Activated CD8-positive, alpha-beta memory T cell treated with anti-CD3 and anti-CD28 coated beads, Interleukin-2, amount 50 U/mL, for 24 hours (primary cell): ENCODE data around the gene ZNF143.

ENCODE experiments used
- DNase-seq: peaks from one replicate; pipeline ENCODE4 v3.0.0-alpha.2; 2020; ENCODE audit errors: extremely low read depth

The ZNF143 gene

DNA sequence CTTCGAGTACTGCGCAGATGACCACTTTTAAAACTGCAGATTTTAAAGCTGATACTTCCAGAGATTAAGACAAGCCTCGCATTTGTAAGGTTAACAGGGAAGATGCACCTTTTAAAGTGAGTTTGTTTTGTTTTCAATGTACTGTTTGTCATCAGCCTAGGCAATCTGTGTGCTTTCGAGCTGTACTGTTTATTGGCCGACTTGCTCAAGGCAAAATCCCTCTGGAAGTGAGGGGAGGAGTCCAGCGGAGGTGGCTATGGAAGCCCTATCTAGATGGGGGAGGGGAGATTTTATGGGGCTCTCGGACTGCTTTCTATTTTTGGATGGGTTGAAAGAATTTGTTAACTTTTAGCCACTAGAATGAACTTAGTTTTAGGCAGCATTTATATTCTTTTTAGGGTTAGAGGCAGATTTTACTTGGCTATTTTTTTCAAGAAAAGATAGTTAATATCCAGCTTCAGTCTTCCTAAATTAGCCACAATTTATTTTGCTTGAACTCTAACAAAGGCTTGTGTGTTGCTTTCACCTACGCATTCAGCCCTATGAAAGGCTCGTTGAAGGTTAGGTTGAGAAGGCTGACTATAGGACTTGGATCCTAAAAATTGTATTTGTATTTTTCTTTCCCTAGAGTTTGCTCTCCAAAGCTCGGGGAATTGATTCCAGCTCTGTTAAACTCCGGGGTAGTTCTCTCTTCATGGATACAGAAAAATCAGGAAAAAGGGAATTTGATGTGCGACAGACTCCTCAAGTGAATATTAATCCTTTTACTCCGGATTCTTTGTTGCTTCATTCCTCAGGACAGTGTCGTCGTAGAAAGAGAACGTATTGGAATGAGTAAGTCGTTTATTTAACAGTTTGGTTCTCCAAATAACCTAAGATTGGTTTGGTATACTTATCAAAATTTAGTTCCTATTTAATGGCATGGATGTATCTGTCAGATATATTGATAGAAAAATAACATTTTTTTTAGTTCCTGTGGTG, 114.7 kb downstream of the ZNF143 start:
- no peak for DNase-seq

DNA sequence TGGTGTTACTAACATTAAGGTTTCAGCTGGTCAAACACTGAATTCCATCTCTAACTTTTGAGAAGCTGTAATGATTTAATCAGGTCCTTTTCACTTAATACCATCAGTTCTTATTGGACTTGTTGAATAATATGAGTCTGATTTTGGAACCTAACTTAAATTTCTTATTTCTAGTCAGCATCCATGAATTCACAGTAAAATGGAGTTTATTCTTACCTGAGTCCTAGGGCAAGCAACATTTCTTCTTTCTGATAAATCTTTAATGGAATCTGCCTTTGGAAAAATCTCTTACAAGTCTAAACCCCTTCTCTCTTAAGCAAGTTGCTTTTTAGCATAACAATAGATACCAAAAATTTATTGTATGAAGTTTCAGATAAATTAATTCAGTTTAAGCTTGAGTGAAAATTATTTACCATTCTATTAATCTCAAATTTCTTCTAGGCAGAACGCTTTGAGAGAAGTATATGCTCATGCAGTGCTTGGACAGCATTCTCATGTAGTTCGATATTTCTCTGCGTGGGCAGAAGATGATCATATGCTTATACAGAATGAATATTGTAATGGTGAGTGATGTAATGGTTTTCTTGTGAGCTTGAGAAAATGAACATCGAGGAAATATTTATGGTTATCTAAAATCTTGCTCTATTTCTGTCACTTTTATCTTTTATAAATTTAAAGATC, 116.0 kb downstream of the ZNF143 start:
- DNase-seq, result no peak

DNA sequence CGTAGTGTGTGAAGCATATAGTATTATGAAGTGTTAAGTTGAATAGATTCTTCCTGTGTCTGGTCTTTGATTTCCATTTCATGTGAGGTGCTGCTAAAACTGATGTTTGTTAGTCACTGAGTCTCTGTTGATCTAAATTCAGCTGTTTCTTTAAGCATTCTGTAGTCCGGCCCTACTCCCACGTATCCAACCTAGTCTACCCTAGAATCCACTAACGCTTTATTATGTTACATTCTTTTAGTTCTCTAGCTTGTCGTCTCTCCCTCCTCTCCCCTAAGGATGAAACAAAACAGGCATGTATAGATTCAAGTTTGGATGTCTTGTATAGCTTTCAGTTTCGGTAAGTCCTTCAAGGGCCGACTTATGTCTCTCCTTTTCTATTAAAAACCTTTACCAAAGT, 116.7 kb downstream of the ZNF143 start:
- DNase-seq, result no peak
